HCT116 (cell line): ENCODE data around the gene TMEM192.
"Not testable (repeated sequence)": the region's sequence is repeated elsewhere in the genome, so short reads cannot be mapped to it uniquely, and the experiment has no call there.

Experiments used
- CTCF ChIP-seq, 3 experiments: fragments of 200-600 bp in 1 of 3; sonication (generic) in 1 of 3; IDR thresholded peaks in 2 of 3; conservative IDR thresholded peaks in 1 of 3; 2 replicates each; pipeline ENCODE4 v1.5.1; 2012 to 2017; ENCODE audit warnings: low read depth in 2 of 3, low read length in 2 of 3, antibody characterized with exemption in 1 of 3, borderline replicate concordance in 1 of 3, control low read depth in 1 of 3, mild to moderate bottlenecking in 1 of 3, mixed read lengths in 1 of 3, mixed run types in 1 of 3, moderate library complexity in 1 of 3; ENCODE audit not compliant: insufficient read depth in 1 of 3
- EZH2 ChIP-seq: fragments of 200-600 bp; sonication (generic); IDR thresholded peaks from 2 replicates; pipeline ENCODE4 v1.6.1; 2017; ENCODE audit warnings: antibody characterized with exemption, mixed run types
- POLR2A ChIP-seq: IDR thresholded peaks from 2 replicates; pipeline ENCODE4 v1.7.0; 2011; ENCODE audit warnings: borderline replicate concordance; ENCODE audit not compliant: insufficient read depth, insufficient read length; ENCODE audit errors: extremely low read depth
- RAD21 ChIP-seq: IDR thresholded peaks from 2 replicates; pipeline ENCODE4 v1.6.1; 2012; ENCODE audit warnings: low read depth, mild to moderate bottlenecking
- TCF7L2 ChIP-seq: IDR thresholded peaks from 2 replicates; pipeline ENCODE4 v1.7.0; 2011; ENCODE audit warnings: borderline replicate concordance, inconsistent platforms; ENCODE audit not compliant: insufficient read depth, insufficient read length; ENCODE audit errors: extremely low read depth
- YY1 ChIP-seq: IDR thresholded peaks from 2 replicates; pipeline ENCODE4 v1.6.1; 2011; ENCODE audit warnings: low read length, low read depth, moderate library complexity, mild to moderate bottlenecking; ENCODE audit not compliant: insufficient replicate concordance; ENCODE audit errors: extremely low read depth
- ZBTB33 ChIP-seq: IDR thresholded peaks from 2 replicates; pipeline ENCODE4 v1.6.1; 2011; ENCODE audit warnings: mild to moderate bottlenecking, low read length, moderate library complexity; ENCODE audit not compliant: insufficient replicate concordance; ENCODE audit errors: extremely low read depth

GRCh38 chr4:165084787-165085186, 27.9 kb downstream of the TMEM192 start:
- TF ChIP-seq CTCF (IDR thresholded peaks at IDR 0.05 in 2 of 3, conservative IDR thresholded peaks at IDR 0.05 in 1 of 3; ENCODE audit: borderline replicate concordance in 1 of 3, insufficient read depth in 1 of 3, low read depth in 2 of 3, low read length in 2 of 3); EZH2; RAD21; POLR2A; ZBTB33; TCF7L2; YY1: not testable (repeated sequence)
